Smooth muscle cell (in vitro differentiated cells): ENCODE measurements around the gene SESTD1. TPM values are rescaled to one million over a fixed set of nuclear protein-coding genes. Genes with fewer than 3 reads are reported as not detected.

ENCODE experiments used
- DNase-seq: peaks from one replicate; lab custom pipeline; 2025; ENCODE audit not compliant: unreplicated experiment; lab: John Stamatoyannopoulos, UW
- H2AFZ ChIP-seq: fragments of 200-600 bp; sonication (generic); 2 replicates; pipeline ENCODE4 v1.6.0; 2016; ENCODE audit warnings: antibody characterized with exemption, low read depth, mild to moderate bottlenecking
- H3F3A ChIP-seq: fragments of 200-600 bp; sonication (generic); 2 replicates; pipeline ENCODE4 v1.6.0; 2017; ENCODE audit warnings: antibody characterized with exemption, low read depth
- H3K27ac ChIP-seq: fragments of 200-600 bp; sonication (generic); 2 replicates; pipeline ENCODE4 v1.5.1; 2016; ENCODE audit warnings: low read depth, mild to moderate bottlenecking
- H3K27me3 ChIP-seq: fragments of 200-600 bp; sonication (generic); 2 replicates; pipeline ENCODE4 v1.6.1; 2016; ENCODE audit warnings: low read depth, mild to moderate bottlenecking
- H3K36me3 ChIP-seq: fragments of 200-600 bp; sonication (generic); 2 replicates; pipeline ENCODE4 v1.5.1; 2016; ENCODE audit warnings: low read depth
- H3K4me1 ChIP-seq: fragments of 200-600 bp; sonication (generic); 2 replicates; pipeline ENCODE4 v1.5.1; 2016; ENCODE audit warnings: low read depth
- H3K4me2 ChIP-seq: fragments of 200-600 bp; sonication (generic); 2 replicates; pipeline ENCODE4 v1.6.0; 2016; ENCODE audit warnings: mild to moderate bottlenecking
- H3K4me3 ChIP-seq: fragments of 200-600 bp; sonication (generic); 2 replicates; pipeline ENCODE4 v1.5.1; 2016; ENCODE audit warnings: mild to moderate bottlenecking
- H3K79me2 ChIP-seq: fragments of 200-600 bp; sonication (generic); 2 replicates; pipeline ENCODE4 v1.6.0; 2016; ENCODE audit warnings: low read depth, mild to moderate bottlenecking
- H3K9ac ChIP-seq: fragments of 200-600 bp; sonication (generic); 2 replicates; pipeline ENCODE4 v1.6.0; 2016; ENCODE audit warnings: low read depth
- H3K9me3 ChIP-seq: fragments of 200-600 bp; sonication (generic); replicated peaks from 2 replicates; pipeline ENCODE4 v1.5.1; 2016; ENCODE audit warnings: low read depth
- H4K20me1 ChIP-seq: fragments of 200-600 bp; sonication (generic); 2 replicates; pipeline ENCODE4 v1.6.0; 2016; ENCODE audit warnings: low read depth
- CTCF ChIP-seq: fragments of 200-600 bp; sonication (generic); IDR thresholded peaks from 2 replicates; pipeline ENCODE4 v1.5.1; 2017; ENCODE audit warnings: borderline replicate concordance, mild to moderate bottlenecking, antibody characterized with exemption; ENCODE audit not compliant: insufficient read depth, poor library complexity, severe bottlenecking
- WGBS: methylation state at CpG from one replicate; pipeline ENCODE4 v1.1.7; 2016; ENCODE audit warnings: low lambda C conversion rate; 5-methylcytosine and 5-hydroxymethylcytosine counted together
- polyA plus RNA-seq: library from polyadenylated mRNA; unstranded; fragments of >200 nt; fragmentation: Nextera tagmentation; extraction: Ambion mirVana; gene quantifications from 2 replicates; pipeline ENCODE4 v1.2.1, GENCODE V29; 2016
- total RNA-seq: library from RNA; depleted of rRNA; stranded (reverse); fragments of >200 nt; gene quantifications from 2 replicates; pipeline ENCODE4 v1.2.3, GENCODE V29; 2014

Gene SESTD1
- total and polyA plus RNA-seq, 2 experiments from 2014 or later, result 29.1 to 82.3 TPM

- no peaks in the 10 kb centered on the region for H4K20me1 ChIP-seq
- H3K4me3 ChIP-seq, result no peak overlapping the region
- no peaks in the 10 kb centered on the region for H3F3A ChIP-seq
- H3K36me3 ChIP-seq, result peaks cover 10% of the 10 kb centered on the region
- peaks cover 7% of the 10 kb centered on the region for H3K4me1 ChIP-seq
- TF ChIP-seq CTCF, result no peak
- H3K9me3 ChIP-seq, result no peaks in the 10 kb centered on the region
- H3K27me3 ChIP-seq, result no peaks in the 10 kb centered on the region
- H3K4me2 ChIP-seq, result peak overlapping the region; percentile 9
- peak overlapping the region; percentile 34 for H3K27ac ChIP-seq
- no peak overlapping the region for H2AFZ ChIP-seq
- no peak for DNase-seq
- H3K79me2 ChIP-seq, result no peaks in the 10 kb centered on the region
- no peak overlapping the region for H3K9ac ChIP-seq
Measured at GRCh38 chr2:179107737-179108136, 156.9 kb downstream of the SESTD1 start.

- Histone ChIP-seq H3K27me3 (no peaks in the 10 kb centered on the region), H3K36me3 (peaks cover 1% of the 10 kb centered on the region), H3K4me1 (peaks cover 7% of the 10 kb centered on the region), H3K4me2 (peak overlapping the region; percentile 21), H3K4me3 (no peak overlapping the region), H3F3A (no peaks in the 10 kb centered on the region), H3K27ac (peak overlapping the region; percentile 34), H3K9ac (no peak overlapping the region), H2AFZ (no peak overlapping the region), H3K9me3 (no peaks in the 10 kb centered on the region), H3K79me2 (no peaks in the 10 kb centered on the region), H4K20me1 (no peaks in the 10 kb centered on the region)
- DNase-seq, result no peak
- TF ChIP-seq CTCF, result no peak
- WGBS, result 57% methylated on average over 3 of the region's 3 CpGs
Measured at GRCh38 chr2:179106676-179107428, 157.8 kb downstream of the SESTD1 start.

GRCh38 chr2:179106342-179106675 is 158.3 kb downstream of the SESTD1 start:
- Histone ChIP-seq H3K9me3 (no peaks in the 10 kb centered on the region), H2AFZ (no peak overlapping the region), H3K79me2 (no peaks in the 10 kb centered on the region), H3K4me2 (no peak overlapping the region), H3K4me1 (peaks cover 7% of the 10 kb centered on the region), H3K9ac (no peak overlapping the region), H3K27ac (peak overlapping the region; percentile 34), H3K27me3 (no peaks in the 10 kb centered on the region), H3K4me3 (no peak overlapping the region), H3K36me3 (no peaks in the 10 kb centered on the region), H4K20me1 (no peaks in the 10 kb centered on the region), H3F3A (no peaks in the 10 kb centered on the region)
- WGBS, result 75% methylated on average over 4 of the region's 4 CpGs
- no peak for TF ChIP-seq CTCF
- DNase-seq, result no peak

- no peak for DNase-seq
- WGBS, result 72% methylated on average over 2 of the region's 2 CpGs
- no peaks in the 10 kb centered on the region for H3K79me2 ChIP-seq
- no peak overlapping the region for H3K9ac ChIP-seq
- no peak overlapping the region for H3K4me3 ChIP-seq
- H3K4me2 ChIP-seq, result no peak overlapping the region
- TF ChIP-seq CTCF, result no peak
- peaks cover 7% of the 10 kb centered on the region for H3K4me1 ChIP-seq
- H3K27ac ChIP-seq, result peak overlapping the region; percentile 26
- H2AFZ ChIP-seq, result no peak overlapping the region
- H3K9me3 ChIP-seq, result no peaks in the 10 kb centered on the region
- no peaks in the 10 kb centered on the region for H3F3A ChIP-seq
- H3K36me3 ChIP-seq, result no peaks in the 10 kb centered on the region
- no peaks in the 10 kb centered on the region for H3K27me3 ChIP-seq
- no peaks in the 10 kb centered on the region for H4K20me1 ChIP-seq
Measured at GRCh38 chr2:179104736-179105135, 159.9 kb downstream of the SESTD1 start.
